Parathyroid adenoma (tissue), 2 donors: ENCODE data around the gene GOLGA6A.
A peak's percentile ranks its signal among the peaks of the same experiment; 100 is the strongest.

Experiments used
- H2AFZ ChIP-seq: fragments of 300-600 bp; sonication (generic); one replicate; pipeline ENCODE4 v1.7.0; 2017; ENCODE audit warnings: antibody characterized with exemption, mild to moderate bottlenecking
- H3K27ac ChIP-seq: fragments of 300-600 bp; sonication (generic); one replicate; pipeline ENCODE4 v1.7.0; 2017
- H3K27me3 ChIP-seq: fragments of 300-600 bp; sonication (generic); one replicate; pipeline ENCODE4 v1.7.0; 2017; ENCODE audit warnings: low read length; ENCODE audit not compliant: control insufficient read depth, insufficient read depth
- H3K36me3 ChIP-seq: fragments of 300-600 bp; sonication (generic); one replicate; pipeline ENCODE4 v1.7.0; 2017; ENCODE audit warnings: low read length; ENCODE audit not compliant: control insufficient read depth, insufficient read depth
- H3K4me1 ChIP-seq: fragments of 300-600 bp; sonication (generic); one replicate; pipeline ENCODE4 v1.7.0; 2017; ENCODE audit warnings: control low read depth
- H3K4me2 ChIP-seq: fragments of 300-600 bp; sonication (generic); one replicate; pipeline ENCODE4 v1.7.0; 2017; ENCODE audit warnings: low read length
- H3K4me3 ChIP-seq: fragments of 300-600 bp; sonication (generic); one replicate; pipeline ENCODE4 v1.7.0; 2017; ENCODE audit warnings: low read depth, low read length
- H3K79me2 ChIP-seq: fragments of 300-600 bp; sonication (generic); one replicate; pipeline ENCODE4 v1.7.0; 2017; ENCODE audit warnings: control low read depth
- H3K9ac ChIP-seq: fragments of 300-600 bp; sonication (generic); one replicate; pipeline ENCODE4 v1.7.0; 2017; ENCODE audit warnings: mild to moderate bottlenecking
- H3K9me3 ChIP-seq: fragments of 300-600 bp; sonication (generic); one replicate; pipeline ENCODE4 v1.7.0; 2017; ENCODE audit warnings: low read length; ENCODE audit not compliant: control insufficient read depth
- CTCF ChIP-seq: fragments of 300-600 bp; sonication (generic); IDR thresholded peaks from one replicate; pipeline ENCODE4 v1.7.0; 2017; ENCODE audit warnings: antibody characterized with exemption, mild to moderate bottlenecking
- donor health status: primary hyperparathyroidism.

Gene GOLGA6A

GRCh38 chr15:74039656-74040010 lies 42.7 kb downstream of the GOLGA6A start:
- Histone ChIP-seq H3K27ac (no peak overlapping the region), H3K4me1 (no peaks in the 10 kb centered on the region), H3K9me3 (no peaks in the 10 kb centered on the region), H3K9ac (no peak overlapping the region), H3K79me2 (no peaks in the 10 kb centered on the region), H3K27me3 (no peaks in the 10 kb centered on the region), H2AFZ (no peak overlapping the region), H3K4me3 (no peak overlapping the region), H3K36me3 (no peaks in the 10 kb centered on the region), H3K4me2 (no peak overlapping the region)
- TF ChIP-seq CTCF: no peak

GRCh38 chr15:74038707-74039655 lies 43.4 kb downstream of the GOLGA6A start:
- Histone ChIP-seq H3K27me3 (no peaks in the 10 kb centered on the region), H3K27ac (no peak overlapping the region), H3K4me3 (no peak overlapping the region), H3K36me3 (no peaks in the 10 kb centered on the region), H3K9me3 (no peaks in the 10 kb centered on the region), H3K4me2 (no peak overlapping the region), H2AFZ (no peak overlapping the region), H3K4me1 (no peaks in the 10 kb centered on the region), H3K9ac (no peak overlapping the region), H3K79me2 (no peaks in the 10 kb centered on the region)
- TF ChIP-seq CTCF: no peak

GRCh38 chr15:74037171-74038117 lies 44.9 kb downstream of the GOLGA6A start:
- Histone ChIP-seq H3K9ac (no peak overlapping the region), H2AFZ (no peak overlapping the region), H3K27me3 (no peaks in the 10 kb centered on the region), H3K36me3 (no peaks in the 10 kb centered on the region), H3K79me2 (no peaks in the 10 kb centered on the region), H3K27ac (no peak overlapping the region), H3K4me2 (no peak overlapping the region), H3K4me3 (no peak overlapping the region), H3K9me3 (no peaks in the 10 kb centered on the region), H3K4me1 (no peaks in the 10 kb centered on the region)
- TF ChIP-seq CTCF: no peak

GRCh38 chr15:74036271-74037170 lies 45.8 kb downstream of the GOLGA6A start:
- H3K27ac ChIP-seq: no peak overlapping the region
- peak; percentile 34 for TF ChIP-seq CTCF

More at GRCh38 chr15:74036271-74037170, 45.8 kb downstream of the GOLGA6A start:
- Histone ChIP-seq H3K4me3 (no peak overlapping the region), H3K9me3 (no peaks in the 10 kb centered on the region), H3K9ac (no peak overlapping the region), H3K4me1 (no peaks in the 10 kb centered on the region), H3K27me3 (no peaks in the 10 kb centered on the region), H3K36me3 (no peaks in the 10 kb centered on the region), H3K79me2 (no peaks in the 10 kb centered on the region), H3K4me2 (no peak overlapping the region), H2AFZ (no peak overlapping the region)
